GM18951 (cell line): ENCODE results near the gene RGS3.
"Not testable (repeated sequence)": the region's sequence is repeated elsewhere in the genome, so short reads cannot be mapped to it uniquely, and the experiment has no call there.

Experiments
- POLR2A ChIP-seq: IDR thresholded peaks from 4 replicates; pipeline ENCODE4 v1.6.1; 2011; ENCODE audit warnings: mild to moderate bottlenecking; ENCODE audit not compliant: insufficient read length, insufficient read depth; ENCODE audit errors: extremely low read depth
- in situ Hi-C: fragments of 300-500 bp; cut with MboI; formaldehyde crosslinking; loops from one replicate; pipeline ENCODE4 v1.12.0; 2022; ENCODE audit warnings: low sequenced_read_pairs, mixed read lengths, inconsistent platforms; ENCODE audit not compliant: unreplicated experiment

RGS3 gene

GRCh38 chr9:113631137-113631765, 167.7 kb downstream of the RGS3 start:
- no peak for TF ChIP-seq POLR2A
- in situ Hi-C loops = no loop called here

GRCh38 chr9:113631871-113632665, 168.5 kb downstream of the RGS3 start:
- in situ Hi-C loops = no loop called here
- no peak for TF ChIP-seq POLR2A

- TF ChIP-seq POLR2A = no peak
- in situ Hi-C loops = no loop called here
These were observed 169.5 kb downstream of the RGS3 start for GRCh38 chr9:113632776-113633590.

GRCh38 chr9:113633782-113634595, 170.5 kb downstream of the RGS3 start:
- no peak for TF ChIP-seq POLR2A
- in situ Hi-C loops = no loop called here

- TF ChIP-seq POLR2A = no peak
- in situ Hi-C loops = no loop called here
These were observed 171.3 kb downstream of the RGS3 start for GRCh38 chr9:113634596-113635515.

GRCh38 chr9:113635586-113635985, 172.1 kb downstream of the RGS3 start:
- TF ChIP-seq POLR2A = no peak
- in situ Hi-C loops = no loop called here

GRCh38 chr9:113636165-113636564, 172.6 kb downstream of the RGS3 start:
- no peak for TF ChIP-seq POLR2A
- in situ Hi-C loops = no loop called here

GRCh38 chr9:113636693-113637092, 173.2 kb downstream of the RGS3 start:
- TF ChIP-seq POLR2A = no peak
- in situ Hi-C loops = no loop called here

GRCh38 chr9:113638490-113638889, 175.0 kb downstream of the RGS3 start:
- in situ Hi-C loops = no loop called here
- no peak for TF ChIP-seq POLR2A

GRCh38 chr9:113638897-113639296, 175.4 kb downstream of the RGS3 start:
- no peak for TF ChIP-seq POLR2A
- in situ Hi-C loops = no loop called here

- in situ Hi-C loops = not testable (repeated sequence)
These were observed 176.0 kb downstream of the RGS3 start for GRCh38 chr9:113639411-113639970.

- in situ Hi-C loops = no loop called here
These were observed 176.9 kb downstream of the RGS3 start for GRCh38 chr9:113640418-113640817.

More at GRCh38 chr9:113640418-113640817, 176.9 kb downstream of the RGS3 start:
- TF ChIP-seq POLR2A = no peak
